ENCODE data around the gene VPS26C. TPM values are rescaled to one million over a fixed set of nuclear protein-coding genes. Genes with fewer than 3 reads are reported as not detected.

The VPS26C gene
- total and polyA plus RNA-seq, 2 of the 13 experiments (the other 11 are each of a cell fraction or from before 2014, with no cell fraction given): 30.3 to 39.7 TPM

GRCh38 chr21:37184784-37185593 is 82.1 kb downstream of the VPS26C start:
- in situ Hi-C loops (cut with HindIII; ENCODE audit: extremely low pct_ligation_motif_present, low pct_unique_long_range_greater_than_20kb): no loop called here
- no peak overlapping the region for H3K4me3 ChIP-seq (replicated peaks in 1 of 3; ENCODE audit: insufficient read depth in 1 of 3, low read depth in 2 of 3, low read length in 3 of 3)
- H3K27me3 ChIP-seq (ENCODE audit: control insufficient read depth in 1 of 2, insufficient read depth in 2 of 2, low read length in 2 of 2): no peaks in the 10 kb centered on the region
- WGBS (ENCODE audit: low lambda C conversion rate): 99% methylated on average over 9 of the region's 9 CpGs
- H3K36me3 ChIP-seq (replicated peaks in 1 of 2; ENCODE audit: control insufficient read depth in 1 of 2, insufficient read depth in 2 of 2, low read length in 2 of 2): peaks cover 19 to 69% of the 10 kb centered on the region in 2 experiments
- H2AFZ ChIP-seq (ENCODE audit: low read length): no peak overlapping the region
- H4K20me1 ChIP-seq (ENCODE audit: insufficient read depth, low read length): no peaks in the 10 kb centered on the region; the same call in 1 of the 2 replicates
- TF ChIP-seq ZFP36 (IDR thresholded peaks at IDR 0.05; ENCODE audit: borderline replicate concordance, low read depth, low read length, partially characterized antibody) (no peak), RBM22 (optimal IDR thresholded peaks at IDR 0.05; ENCODE audit: low read length) (peak; percentile 25), E2F2 (CRISPR knock-in tag; IDR thresholded peaks at IDR 0.05; ENCODE audit: borderline replicate concordance) (no peak)
- no peaks in the 10 kb centered on the region for H3K79me2 ChIP-seq (ENCODE audit: insufficient read depth, low read length)
- FAIRE-seq: no peak
- H3K4me1 ChIP-seq (ENCODE audit: insufficient read depth, low read length): no peaks in the 10 kb centered on the region
- BruUV-seq (replicated peaks): no TSS peak
- H3K27ac ChIP-seq (ENCODE audit: extremely low read length, insufficient read depth, low read length): no peak overlapping the region
- no peak overlapping the region for H3K9ac ChIP-seq (ENCODE audit: insufficient read depth, low read depth, low read length)
- ATAC-seq: no peak
- CTCF ChIA-PET (ENCODE audit: low intra/inter-chr PET ratio, low total read pairs): no interaction called here
- no peak overlapping the region for H3K4me2 ChIP-seq (ENCODE audit: low read depth, low read length)
- intact Hi-C loops (cut with micrococcal nuclease; ENCODE audit: unreplicated experiment): no loop called here
- no peak for DNase-seq (ENCODE audit: low spot score)
- POLR2A ChIA-PET: no interaction called here
- H3K9me3 ChIP-seq (ENCODE audit: low read length): no peaks in the 10 kb centered on the region

- H3K79me2 ChIP-seq (ENCODE audit: insufficient read depth, low read length): no peaks in the 10 kb centered on the region
- CTCF ChIA-PET (ENCODE audit: low intra/inter-chr PET ratio, low total read pairs): no interaction called here
- no peak overlapping the region for H3K9ac ChIP-seq (ENCODE audit: insufficient read depth, low read depth, low read length)
- no peak overlapping the region for H2AFZ ChIP-seq (ENCODE audit: low read length)
- no peak overlapping the region for H3K4me2 ChIP-seq (ENCODE audit: low read depth, low read length)
- H3K9me3 ChIP-seq (ENCODE audit: low read length): no peaks in the 10 kb centered on the region
- 94% methylated on average over 3 of the region's 3 CpGs for WGBS (ENCODE audit: low lambda C conversion rate)
- no peak overlapping the region for H3K4me3 ChIP-seq (replicated peaks in 1 of 3; ENCODE audit: insufficient read depth in 1 of 3, low read depth in 2 of 3, low read length in 3 of 3)
- no peaks in the 10 kb centered on the region for H3K27me3 ChIP-seq (ENCODE audit: control insufficient read depth in 1 of 2, insufficient read depth in 2 of 2, low read length in 2 of 2)
- intact Hi-C loops (cut with micrococcal nuclease; ENCODE audit: unreplicated experiment): no loop called here
- in situ Hi-C loops (cut with HindIII; ENCODE audit: extremely low pct_ligation_motif_present, low pct_unique_long_range_greater_than_20kb): no loop called here
- peaks cover 20 to 65% of the 10 kb centered on the region in 2 experiments for H3K36me3 ChIP-seq (replicated peaks in 1 of 2; ENCODE audit: control insufficient read depth in 1 of 2, insufficient read depth in 2 of 2, low read length in 2 of 2)
- BruUV-seq (replicated peaks): no TSS peak
- DNase-seq (ENCODE audit: low spot score) (no peak), FAIRE-seq (no peak), ATAC-seq (no peak)
- no peaks in the 10 kb centered on the region; the same call in 1 of the 2 replicates for H4K20me1 ChIP-seq (ENCODE audit: insufficient read depth, low read length)
- no peak overlapping the region for H3K27ac ChIP-seq (ENCODE audit: extremely low read length, insufficient read depth, low read length)
- POLR2A ChIA-PET: no interaction called here
- H3K4me1 ChIP-seq (ENCODE audit: insufficient read depth, low read length): no peaks in the 10 kb centered on the region
- TF ChIP-seq GRHL1 (CRISPR knock-in tag; conservative IDR thresholded peaks at IDR 0.05): no peak
- TF ChIP-seq MLLT10 (CRISPR knock-in tag; IDR thresholded peaks at IDR 0.05): no peak
- no peak for TF ChIP-seq ZNF512 (CRISPR knock-in tag; IDR thresholded peaks at IDR 0.05)
- no peak for TF ChIP-seq ZNF350 (CRISPR knock-in tag; IDR thresholded peaks at IDR 0.05; ENCODE audit: borderline replicate concordance, low read depth)
- TF ChIP-seq ELK4 (CRISPR knock-in tag; IDR thresholded peaks at IDR 0.05; ENCODE audit: borderline replicate concordance): no peak
- no peak for TF ChIP-seq ZNF547 (CRISPR knock-in tag; IDR thresholded peaks at IDR 0.05)
Measured at GRCh38 chr21:37183749-37184148, 83.4 kb downstream of the VPS26C start.

All from HepG2 (cell line).